ENCODE data around the gene ZFP90. TPM values are rescaled to one million over a fixed set of nuclear protein-coding genes. Genes with fewer than 3 reads are reported as not detected.

The ZFP90 gene
- total and polyA plus RNA-seq, 9 of the 15 experiments (the other 6 are each of a cell fraction or from before 2014, with no cell fraction given): 0.66 to 2.9 (median 2.3) TPM

GRCh38 chr16:68528686-68529379, 10.3 kb upstream of the ZFP90 start (continued):
- TF ChIP-seq HCFC1 (IDR thresholded peaks at IDR 0.05; ENCODE audit: low read depth, low read length): no peak; the same call in 1 of the 2 replicates
- no peak for TF ChIP-seq NFIC (IDR thresholded peaks at IDR 0.05)
- peak; percentile 68 for TF ChIP-seq XRCC5 (IDR thresholded peaks at IDR 0.05; ENCODE audit: low read depth, low read length)
- peak; percentile 47; the same call in 1 of the 2 replicates for TF ChIP-seq CC2D1A (IDR thresholded peaks at IDR 0.05)
- TF ChIP-seq RB1 (IDR thresholded peaks at IDR 0.05; ENCODE audit: low read depth): peak; percentile 67; the same call in 1 of the 2 replicates
- TF ChIP-seq BMI1 (IDR thresholded peaks at IDR 0.05; ENCODE audit: low read length): no peak
- TF ChIP-seq BDP1 (IDR thresholded peaks at IDR 0.05; ENCODE audit: insufficient read depth, insufficient read length): no peak
- TF ChIP-seq GATAD2B (IDR thresholded peaks at IDR 0.05; ENCODE audit: borderline replicate concordance): no peak
- no peak for TF ChIP-seq NR2C2 (CRISPR knock-in tag; IDR thresholded peaks at IDR 0.05)
- TF ChIP-seq NR2C2 (tag; IDR thresholded peaks at IDR 0.05): peak; percentile 24; the same call in 1 of the 2 replicates
- no peak for TF ChIP-seq GTF3C2 (IDR thresholded peaks at IDR 0.05; ENCODE audit: borderline replicate concordance, extremely low read depth, insufficient read length)
- TF ChIP-seq ZNF586 (CRISPR knock-in tag; conservative IDR thresholded peaks at IDR 0.05): no peak
- no peak for TF ChIP-seq ZKSCAN1 (IDR thresholded peaks at IDR 0.05; ENCODE audit: low read depth, low read length)
- no peak for TF ChIP-seq GTF2E2 (tag; IDR thresholded peaks at IDR 0.05)
- no peak for TF ChIP-seq MAFF (IDR thresholded peaks at IDR 0.05; ENCODE audit: low read length)
- no peak for TF ChIP-seq TFAM (CRISPR knock-in tag; conservative IDR thresholded peaks at IDR 0.05)
- TF ChIP-seq, protein P1, sequence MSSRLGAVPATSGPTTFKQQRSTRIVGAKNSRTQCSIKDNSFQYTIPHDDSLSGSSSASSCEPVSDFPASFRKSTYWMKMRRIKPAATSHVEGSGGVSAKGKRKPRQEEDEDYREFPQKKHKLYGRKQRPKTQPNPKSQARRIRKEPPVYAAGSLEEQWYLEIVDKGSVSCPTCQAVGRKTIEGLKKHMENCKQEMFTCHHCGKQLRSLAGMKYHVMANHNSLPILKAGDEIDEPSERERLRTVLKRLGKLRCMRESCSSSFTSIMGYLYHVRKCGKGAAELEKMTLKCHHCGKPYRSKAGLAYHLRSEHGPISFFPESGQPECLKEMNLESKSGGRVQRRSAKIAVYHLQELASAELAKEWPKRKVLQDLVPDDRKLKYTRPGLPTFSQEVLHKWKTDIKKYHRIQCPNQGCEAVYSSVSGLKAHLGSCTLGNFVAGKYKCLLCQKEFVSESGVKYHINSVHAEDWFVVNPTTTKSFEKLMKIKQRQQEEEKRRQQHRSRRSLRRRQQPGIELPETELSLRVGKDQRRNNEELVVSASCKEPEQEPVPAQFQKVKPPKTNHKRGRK (tag; IDR thresholded peaks at IDR 0.05): no peak
- TF ChIP-seq STAG1 (CRISPR knock-in tag; IDR thresholded peaks at IDR 0.05; ENCODE audit: borderline replicate concordance): peak; percentile 93
- TF ChIP-seq MAX (CRISPR knock-in tag; IDR thresholded peaks at IDR 0.05): 0 out of 2 replicates have a peak, but pooled peaks have one; percentile 22
- no peak for TF ChIP-seq MAFG (tag; conservative IDR thresholded peaks at IDR 0.05)
- TF ChIP-seq CBX3 (IDR thresholded peaks at IDR 0.05; ENCODE audit: borderline replicate concordance in 1 of 2, low read length in 2 of 2): peak in 1 of 2 experiments; percentile 53; a peak in 1 of 3 replicates
- TF ChIP-seq SMC3 (conservative IDR thresholded peaks at IDR 0.05; ENCODE audit: insufficient read depth, low read depth, low read length): peak; percentile 91
- TF ChIP-seq SP1 (CRISPR knock-in tag; IDR thresholded peaks at IDR 0.05): 0 out of 2 replicates have a peak, but pooled peaks have one; percentile 15
- TF ChIP-seq MAZ (CRISPR knock-in tag; conservative IDR thresholded peaks at IDR 0.05 in 1 of 2, IDR thresholded peaks at IDR 0.05 in 1 of 2): peak in 1 of 2 experiments; percentile 69; a peak in 2 of 4 replicates

Data from K562 (cell line).